HUDEP-2 (cell line): ENCODE data around the gene LOC101059915.
"Not testable (repeated sequence)": the region's sequence is repeated elsewhere in the genome, so short reads cannot be mapped to it uniquely, and the experiment has no call there.

Source experiments
- DNase-seq, 76 experiments: peaks; one replicate each; lab custom pipeline; 2025; ENCODE audit not compliant: unreplicated experiment in 76 of 76; lab: John Stamatoyannopoulos, UW

LOC101059915 gene

DNA sequence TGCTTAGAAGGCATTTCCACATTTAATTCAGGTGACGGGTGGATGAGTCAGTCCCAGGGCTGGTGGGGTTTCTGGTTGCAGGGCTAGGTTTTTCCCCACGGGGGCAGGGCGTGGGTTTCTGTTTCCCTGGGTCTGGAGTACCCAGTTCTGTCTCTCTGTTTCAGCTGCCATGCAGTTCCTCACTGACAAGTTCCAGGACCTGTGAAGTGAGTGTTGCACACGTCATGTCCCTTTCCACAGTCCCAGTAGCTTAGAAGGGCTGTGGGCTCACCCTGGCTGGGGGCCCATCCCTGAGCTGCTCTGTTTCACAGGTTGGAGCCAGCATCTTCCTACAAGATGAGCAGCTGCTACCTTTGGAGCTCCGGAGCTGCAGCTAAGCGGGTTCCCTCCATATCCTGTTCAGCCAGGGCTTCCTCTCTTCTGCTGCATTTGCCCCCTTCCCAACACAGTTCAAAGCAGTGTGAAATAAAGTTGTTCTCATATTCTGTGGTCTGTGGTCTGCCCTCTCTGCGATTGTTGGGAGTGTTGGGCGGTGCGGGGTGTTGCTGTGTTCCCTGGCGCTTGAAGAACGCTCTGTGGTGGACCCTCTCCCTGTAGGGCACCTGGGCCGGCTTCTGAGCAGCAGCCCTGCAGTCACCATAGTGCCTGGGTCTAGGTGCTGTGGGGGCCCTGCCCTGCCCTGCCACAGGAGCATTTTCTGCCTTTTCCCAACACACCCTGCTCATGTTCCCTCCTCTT lies 3.9 kb downstream of the LOC101059915 start:
- no peak for DNase-seq

DNA sequence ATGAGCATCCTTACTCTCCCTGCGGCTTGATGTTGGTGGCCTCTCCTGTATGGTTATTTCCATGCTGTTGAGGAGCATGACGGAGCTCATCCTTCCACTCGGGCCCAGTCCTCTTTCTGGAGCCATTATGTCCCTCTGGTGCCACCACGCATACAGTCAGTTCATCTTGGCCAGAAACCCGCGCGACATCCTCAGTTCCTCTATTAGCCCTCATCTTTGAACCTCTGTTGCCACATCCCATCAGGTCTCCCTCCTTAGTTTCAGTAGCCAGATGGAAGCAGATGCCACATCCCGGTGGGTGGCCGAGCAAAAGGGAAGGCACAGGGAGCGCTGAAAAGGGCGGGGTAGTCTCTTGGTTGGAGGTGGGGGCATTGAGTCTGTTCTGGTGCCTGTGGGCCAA lies 4.6 kb downstream of the LOC101059915 start:
- no peak for DNase-seq

DNA sequence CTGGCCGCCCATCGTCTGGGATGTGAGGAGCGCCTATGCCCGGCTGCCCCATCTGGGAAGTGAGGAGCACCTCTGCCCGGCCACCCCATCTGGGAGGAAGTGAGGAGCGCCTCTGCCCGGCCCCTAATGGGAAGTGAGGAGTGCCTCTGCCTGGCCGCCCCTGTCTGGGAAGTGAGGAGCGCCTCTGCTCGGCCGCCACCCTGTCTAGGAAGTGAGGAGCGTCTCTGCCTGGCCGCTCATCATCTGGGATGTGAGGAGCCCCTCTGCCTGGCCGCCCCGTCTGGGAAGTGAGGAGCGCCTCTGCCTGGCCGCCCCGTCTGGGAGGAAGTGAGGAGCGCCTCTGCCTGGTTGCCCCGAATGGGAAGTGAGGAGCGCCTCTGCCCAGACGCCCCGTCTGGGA lies 8.3 kb downstream of the LOC101059915 start:
- not testable (repeated sequence) for DNase-seq

DNA sequence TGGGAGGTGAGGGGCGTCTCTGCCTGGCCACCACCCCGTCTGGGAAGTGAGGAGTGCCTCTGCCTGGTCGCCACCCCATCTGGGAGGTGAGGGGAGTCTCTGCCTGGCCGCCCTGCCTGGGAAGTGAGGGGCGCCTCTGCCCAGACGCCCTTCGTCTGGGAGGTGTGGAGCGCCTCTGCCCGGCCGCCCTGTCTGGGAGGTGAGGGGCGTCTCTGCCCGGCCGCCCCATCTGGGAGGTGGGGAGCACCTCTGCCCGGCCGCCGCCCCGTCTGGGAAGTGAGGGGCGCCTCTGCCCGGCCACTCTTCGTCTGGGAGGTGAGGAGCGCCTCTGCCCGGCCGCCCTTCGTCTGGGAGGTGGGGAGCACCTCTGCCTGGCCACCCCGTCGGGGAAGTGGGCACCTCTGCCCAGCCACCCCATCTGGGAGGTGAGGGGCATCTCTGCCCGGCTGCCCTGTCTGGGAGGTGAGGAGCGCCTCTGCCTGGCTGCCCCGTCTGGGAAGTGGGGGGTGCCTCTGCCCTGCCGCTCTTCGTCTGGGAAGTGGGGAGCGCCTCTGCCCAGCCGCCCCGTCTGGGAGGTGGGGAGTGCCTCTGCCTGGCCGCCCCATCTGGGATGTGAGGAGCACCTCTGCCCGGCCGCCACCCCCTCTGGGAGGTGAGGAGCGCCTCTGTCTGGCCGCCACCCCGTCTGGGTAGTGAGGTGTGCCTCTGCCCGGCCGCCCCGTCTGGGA lies 8.9 kb downstream of the LOC101059915 start:
- not testable (repeated sequence) for DNase-seq

DNA sequence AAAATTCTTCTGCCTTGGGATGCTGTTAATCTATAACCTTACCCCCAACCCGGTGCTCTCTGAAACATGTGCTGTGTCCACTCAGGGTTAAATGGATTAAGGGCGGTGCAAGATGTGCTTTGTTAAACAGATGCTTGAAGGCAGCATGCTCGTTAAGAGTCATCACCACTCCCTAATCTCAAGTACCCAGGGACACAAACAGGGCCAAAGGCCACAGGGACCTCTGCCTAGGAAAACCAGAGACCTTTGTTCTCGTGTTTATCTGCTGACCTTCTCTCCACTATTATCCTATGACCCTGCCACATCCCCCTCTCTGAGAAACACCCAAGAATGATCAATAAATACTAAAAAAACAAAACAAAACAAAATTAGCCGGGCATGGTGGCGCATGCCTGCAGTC lies 9.8 kb downstream of the LOC101059915 start:
- not testable (repeated sequence) for DNase-seq

DNA sequence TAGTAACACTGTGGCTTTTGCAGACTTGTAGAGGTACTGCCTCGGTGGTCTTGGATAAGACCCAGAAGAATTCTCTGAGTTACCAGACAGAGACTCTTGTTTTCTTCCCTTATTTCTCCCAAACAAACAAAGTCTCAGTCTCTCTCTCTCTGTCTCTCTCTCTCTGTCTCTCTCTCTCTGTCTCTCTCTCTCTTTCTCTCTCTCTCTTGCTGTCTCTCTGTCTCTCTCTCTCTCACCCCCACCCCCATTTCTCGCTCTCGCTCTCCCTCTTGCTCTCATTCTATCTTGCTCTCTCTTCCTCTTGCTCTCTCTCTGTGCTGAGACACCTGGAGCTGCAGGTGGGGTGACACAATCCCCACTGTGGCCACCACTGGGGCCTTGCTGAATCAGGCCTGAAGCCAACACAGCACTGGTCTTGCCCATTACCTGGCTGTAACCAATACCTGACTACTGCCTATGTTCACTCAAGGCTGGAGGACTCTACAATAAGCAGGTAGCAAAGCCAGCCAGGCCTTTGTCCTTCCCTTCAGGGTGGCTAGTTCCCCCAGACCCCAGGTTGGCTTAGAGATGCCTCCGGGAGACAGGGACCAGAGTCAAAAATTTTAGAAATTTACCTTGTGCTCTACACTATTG lies 12.3 kb downstream of the LOC101059915 start:
- no peak for DNase-seq

DNA sequence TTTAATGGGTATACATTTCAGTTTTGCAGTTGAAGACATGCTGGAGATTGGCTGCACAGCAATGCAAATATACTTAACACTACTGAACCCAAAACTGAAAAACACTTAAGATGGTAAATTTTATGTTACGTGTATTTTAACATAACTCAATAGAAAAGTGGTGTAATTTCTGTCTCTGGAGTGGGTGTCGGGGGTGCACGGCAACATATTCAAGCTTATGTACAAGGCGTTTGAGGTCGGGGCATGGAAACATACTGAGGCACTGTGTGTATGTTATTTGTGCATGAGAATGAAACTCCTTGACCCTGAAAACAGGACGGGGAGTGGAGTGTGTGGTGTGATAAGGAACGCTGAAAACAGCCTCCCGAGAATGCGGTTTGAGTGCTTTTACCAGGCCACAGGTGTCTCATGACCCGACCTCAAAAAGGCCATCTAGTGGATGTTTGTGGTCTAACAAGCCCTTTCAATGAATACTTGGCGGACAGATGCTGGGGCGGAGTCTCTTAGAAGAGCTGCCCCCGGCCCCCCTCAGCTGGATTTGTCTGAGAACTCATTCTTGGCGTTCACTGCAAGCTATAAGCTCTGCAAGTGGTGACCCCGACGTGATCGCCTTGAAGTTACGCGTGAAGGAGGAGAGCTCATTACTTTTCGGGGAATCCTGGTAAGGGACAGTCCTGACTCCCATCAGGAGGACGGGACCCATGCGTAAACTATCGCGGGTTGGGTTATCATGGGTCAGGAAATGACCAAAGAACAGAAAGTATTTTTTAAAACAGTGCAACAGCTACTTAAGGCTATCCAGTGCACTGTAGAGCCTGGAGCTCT lies 29.5 kb downstream of the LOC101059915 start:
- not testable (repeated sequence) for DNase-seq

DNA sequence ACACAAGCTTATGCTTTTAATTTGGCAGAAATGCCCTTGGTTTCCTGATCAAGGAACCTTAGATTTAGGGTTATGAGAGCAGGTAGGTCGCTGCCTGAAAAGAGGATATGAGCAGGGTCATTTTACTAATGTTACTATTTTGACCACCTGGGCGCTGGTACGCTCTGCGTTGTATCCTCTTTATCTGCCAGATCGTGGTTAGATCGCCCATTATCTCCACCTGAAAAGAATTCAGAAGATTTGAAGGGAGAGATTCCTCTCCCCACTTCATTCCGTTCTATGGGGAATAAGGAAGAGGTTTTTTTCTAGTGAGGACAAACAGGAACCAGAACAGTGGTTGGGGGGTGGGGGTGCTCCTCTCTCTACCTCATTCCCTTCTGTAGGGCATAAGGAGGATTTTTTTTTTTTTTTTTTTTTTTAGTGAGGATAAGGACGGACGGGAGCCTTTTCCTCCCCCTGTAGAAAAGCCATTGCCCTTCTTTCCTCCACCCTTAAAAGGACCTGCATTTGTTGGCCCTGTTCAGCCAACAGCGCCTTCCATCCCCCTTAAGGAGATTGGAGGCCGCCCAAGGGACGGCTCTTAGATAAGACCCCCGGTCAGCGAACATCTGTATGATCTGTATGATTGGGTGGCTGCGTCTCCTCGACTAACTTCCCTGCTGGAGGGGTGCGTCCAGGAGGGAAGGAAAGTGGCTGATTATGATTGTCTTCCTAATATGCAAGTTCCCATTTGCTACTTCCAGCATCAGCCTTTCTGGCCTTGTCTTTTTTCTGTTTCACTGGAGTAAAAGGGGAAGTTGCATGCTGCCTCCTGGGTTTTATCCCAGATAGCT lies 30.3 kb downstream of the LOC101059915 start:
- DNase-seq, result not testable (repeated sequence)

DNA sequence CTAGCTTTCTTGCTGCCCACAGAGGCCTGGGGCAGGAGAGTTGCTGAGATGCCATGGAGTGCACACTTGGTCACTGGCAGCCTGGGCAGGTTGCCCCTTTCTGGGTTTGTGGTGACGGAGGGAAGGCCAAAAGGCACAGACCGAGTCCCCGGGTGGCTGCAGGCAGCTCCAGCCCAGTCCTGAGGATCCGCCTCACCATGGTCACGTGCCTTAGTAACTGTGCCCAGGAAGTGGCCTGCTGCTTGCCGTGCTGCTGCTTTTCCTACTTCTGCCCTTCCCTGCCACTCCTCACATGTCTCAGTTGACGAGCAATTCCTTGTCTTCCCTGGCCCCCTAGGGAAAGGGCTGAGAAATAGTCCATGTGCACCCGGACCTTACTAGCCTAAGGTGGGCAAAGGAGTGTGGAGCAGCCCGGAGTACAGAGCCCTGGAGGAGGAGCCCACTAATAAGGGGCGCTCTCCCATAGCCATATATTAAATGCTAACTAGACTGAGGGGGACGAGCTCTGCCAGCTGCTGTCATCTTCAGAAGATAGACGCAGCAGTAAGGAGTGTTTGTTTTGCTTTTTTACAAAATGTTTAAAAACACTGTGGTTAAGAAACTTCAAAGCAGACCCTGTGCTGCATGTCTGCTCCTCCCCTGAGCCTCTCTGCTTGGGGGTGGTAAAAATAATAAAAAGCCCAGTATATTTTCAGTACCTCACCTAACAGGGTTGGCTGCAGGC lies 31.1 kb downstream of the LOC101059915 start:
- DNase-seq, result not testable (repeated sequence)

DNA sequence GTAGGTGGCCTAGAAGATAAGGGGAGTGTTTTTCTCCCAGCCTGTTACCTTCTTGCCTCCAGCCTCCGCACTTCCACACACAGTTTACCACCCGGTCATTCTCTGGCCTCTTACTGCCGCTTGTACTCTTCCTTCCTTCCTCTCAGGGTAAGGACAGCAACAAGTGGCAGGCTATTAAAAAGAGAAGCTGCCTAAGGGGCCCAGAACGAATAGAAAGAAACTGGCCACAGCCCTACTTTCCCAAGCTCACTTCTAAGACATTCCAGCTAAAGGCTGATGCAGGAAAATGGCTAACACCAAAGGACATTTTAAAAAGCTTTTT lies 31.6 kb downstream of the LOC101059915 start:
- DNase-seq, result not testable (repeated sequence)

DNA sequence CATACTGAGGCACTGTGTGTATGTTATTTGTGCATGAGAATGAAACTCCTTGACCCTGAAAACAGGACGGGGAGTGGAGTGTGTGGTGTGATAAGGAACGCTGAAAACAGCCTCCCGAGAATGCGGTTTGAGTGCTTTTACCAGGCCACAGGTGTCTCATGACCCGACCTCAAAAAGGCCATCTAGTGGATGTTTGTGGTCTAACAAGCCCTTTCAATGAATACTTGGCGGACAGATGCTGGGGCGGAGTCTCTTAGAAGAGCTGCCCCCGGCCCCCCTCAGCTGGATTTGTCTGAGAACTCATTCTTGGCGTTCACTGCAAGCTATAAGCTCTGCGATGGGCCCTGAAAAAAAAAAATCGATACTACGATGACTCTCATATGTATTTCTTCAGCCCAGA lies 35.5 kb downstream of the LOC101059915 start:
- not testable (repeated sequence) for DNase-seq

DNA sequence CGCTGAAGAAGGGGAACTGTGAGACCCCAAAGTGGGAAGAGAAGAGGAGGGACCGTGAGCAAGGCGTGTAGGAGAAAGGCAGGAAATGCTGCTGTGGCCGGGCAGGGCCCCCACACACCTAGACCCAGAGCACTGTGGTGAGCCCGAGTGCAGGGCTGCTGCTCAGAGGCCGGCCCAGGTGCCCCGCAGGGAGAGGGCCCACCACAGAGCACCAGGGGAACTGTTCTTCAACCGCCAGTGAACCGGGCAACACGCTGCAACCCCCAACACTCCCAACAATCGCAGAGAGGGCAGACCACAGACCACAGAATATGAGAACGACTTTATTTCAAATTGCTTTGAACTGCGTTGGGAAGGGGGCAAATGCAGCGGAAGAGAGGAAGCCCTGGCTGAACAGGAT lies 46.7 kb downstream of the LOC101059915 start:
- not testable (repeated sequence) for DNase-seq

DNA sequence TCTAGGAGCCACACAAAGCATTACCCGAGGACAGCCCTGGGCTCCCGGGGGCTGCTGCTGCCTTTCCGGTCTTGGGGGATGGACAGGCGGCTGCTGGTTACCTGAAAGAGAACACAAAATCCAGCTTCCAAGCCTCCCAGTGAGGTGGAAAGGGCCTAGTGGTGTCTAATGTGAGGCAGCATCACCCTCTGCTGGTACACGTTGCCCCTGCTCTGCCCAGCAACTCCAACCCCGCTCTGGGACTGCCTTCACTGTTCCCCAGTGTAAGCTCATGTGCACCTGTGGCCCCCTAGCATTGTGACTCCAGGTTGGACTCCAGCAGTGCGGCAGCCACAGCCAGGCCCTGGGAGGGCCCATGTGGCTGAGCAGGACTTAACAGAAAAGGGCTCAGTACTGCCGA lies 48.2 kb downstream of the LOC101059915 start:
- DNase-seq, result not testable (repeated sequence)

DNA sequence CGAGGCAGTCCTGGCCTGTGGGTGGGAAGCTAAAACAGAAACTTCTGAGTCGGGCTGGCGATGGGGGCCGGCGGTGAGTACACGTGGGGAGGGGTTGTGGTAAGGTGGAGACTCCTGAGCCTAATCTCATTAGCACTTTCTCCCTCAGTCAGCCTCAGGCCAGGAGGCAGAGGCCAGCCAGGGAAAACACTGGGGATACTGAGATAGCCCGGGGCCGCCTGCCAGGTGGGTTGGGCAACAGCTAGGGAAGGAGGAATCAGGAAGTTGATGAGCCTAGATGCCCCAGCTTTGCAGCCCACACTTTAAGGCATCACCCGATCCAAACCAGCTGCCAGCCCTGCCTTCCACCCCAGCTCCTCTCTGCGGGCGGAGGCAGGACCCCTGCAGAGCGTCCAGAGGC lies 49.0 kb downstream of the LOC101059915 start:
- not testable (repeated sequence) for DNase-seq

DNA sequence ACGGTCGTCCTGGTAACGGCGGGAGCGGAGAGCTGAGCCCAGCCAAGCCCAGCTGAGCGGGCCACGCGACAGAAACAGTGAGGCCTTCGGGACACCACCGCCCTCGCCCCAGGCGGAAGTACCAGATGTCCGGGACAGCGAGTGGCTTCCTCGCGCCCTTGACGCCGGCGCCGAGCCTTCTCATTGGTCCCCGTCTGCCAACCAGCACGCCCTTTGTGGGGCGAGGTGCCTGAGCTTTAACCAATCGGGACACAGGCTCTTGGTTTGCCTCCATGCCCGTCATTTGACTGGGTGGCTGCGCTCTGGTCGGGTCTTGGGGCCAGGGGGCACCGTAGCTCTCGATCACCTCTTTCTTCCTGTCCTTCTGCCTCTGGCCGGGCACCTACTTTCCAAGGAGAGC lies 50.8 kb downstream of the LOC101059915 start, which contains the start of gene CXorf49:
CXorf49 (minus strand) TSS at position 101 of the 400 bp plus-strand sequence. CDS start 134 bp downstream, outside the sequence.
- DNase-seq, result not testable (repeated sequence)

DNA sequence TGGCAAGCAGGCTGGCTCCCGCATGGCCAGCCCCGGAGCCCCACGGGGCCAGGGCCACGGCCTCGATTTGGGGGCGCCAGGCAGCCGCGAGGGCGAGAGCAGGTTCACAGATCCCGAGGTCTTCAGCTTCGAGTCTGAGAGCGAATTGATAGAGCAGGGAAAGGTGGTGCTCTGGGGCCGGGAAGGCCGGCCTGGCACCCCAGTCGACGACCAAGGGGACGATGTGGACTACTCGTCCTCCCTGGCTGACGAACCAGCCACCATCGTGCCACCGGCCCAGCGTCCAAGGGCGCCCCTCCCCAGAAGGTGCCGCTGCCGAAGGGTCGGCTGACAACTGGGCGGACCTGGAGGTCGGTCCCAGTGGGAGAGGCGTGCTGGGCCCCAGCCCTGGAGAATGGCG lies 51.8 kb downstream of the LOC101059915 start:
- not testable (repeated sequence) for DNase-seq

DNA sequence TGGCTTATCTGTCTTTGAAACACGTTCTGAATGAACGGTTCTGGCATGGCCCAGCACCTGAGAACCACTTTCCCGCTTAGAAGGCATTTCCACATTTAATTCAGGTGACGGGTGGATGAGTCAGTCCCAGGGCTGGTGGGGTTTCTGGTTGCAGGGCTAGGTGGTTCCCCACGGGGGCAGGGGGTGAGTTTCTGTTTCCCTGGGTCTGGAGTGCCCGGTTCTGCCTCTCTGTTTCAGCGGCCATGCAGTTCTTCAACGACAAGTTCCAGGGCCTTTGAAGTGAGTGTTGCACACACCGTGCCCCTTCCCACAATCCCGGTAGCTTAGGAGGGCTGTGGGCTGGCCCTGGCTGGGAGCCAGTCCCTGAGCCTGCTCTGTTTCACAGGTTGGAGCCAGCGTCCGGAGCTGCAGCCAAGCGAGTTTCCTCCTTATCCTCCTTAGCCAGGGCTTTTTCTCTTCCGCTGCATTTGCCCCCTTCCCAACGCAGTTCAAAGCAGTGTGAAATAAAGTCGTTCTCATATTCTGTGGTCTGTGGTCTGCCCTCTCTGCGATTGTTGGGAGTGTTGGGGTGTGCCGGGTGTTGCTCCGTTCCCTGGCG lies 53.0 kb downstream of the LOC101059915 start:
- DNase-seq, result not testable (repeated sequence)
